DOHH2 (cell line): ENCODE results near the gene CDK17.

Experiments used
- CTCF ChIP-seq: fragments of 200-600 bp; sonication (generic); IDR thresholded peaks from one replicate; pipeline ENCODE4 v1.5.1; 2014; ENCODE audit warnings: antibody characterized with exemption, mild to moderate bottlenecking, low read depth, low read length; ENCODE audit not compliant: poor library complexity, severe bottlenecking
- EZH2phosphoT487 ChIP-seq: fragments of 200-600 bp; sonication (generic); IDR thresholded peaks from 2 replicates; pipeline ENCODE4 v1.6.1; 2017; ENCODE audit warnings: borderline replicate concordance, mild to moderate bottlenecking, antibody characterized with exemption, low read length, moderate library complexity, mixed read lengths

- TF ChIP-seq CTCF: no peak
- no peak for TF ChIP-seq EZH2phosphoT487
These were observed 29.0 kb downstream of the CDK17 start for GRCh38 chr12:96371138-96371789.
